ENCODE data around the gene ACP2.

ACP2 gene

DNA sequence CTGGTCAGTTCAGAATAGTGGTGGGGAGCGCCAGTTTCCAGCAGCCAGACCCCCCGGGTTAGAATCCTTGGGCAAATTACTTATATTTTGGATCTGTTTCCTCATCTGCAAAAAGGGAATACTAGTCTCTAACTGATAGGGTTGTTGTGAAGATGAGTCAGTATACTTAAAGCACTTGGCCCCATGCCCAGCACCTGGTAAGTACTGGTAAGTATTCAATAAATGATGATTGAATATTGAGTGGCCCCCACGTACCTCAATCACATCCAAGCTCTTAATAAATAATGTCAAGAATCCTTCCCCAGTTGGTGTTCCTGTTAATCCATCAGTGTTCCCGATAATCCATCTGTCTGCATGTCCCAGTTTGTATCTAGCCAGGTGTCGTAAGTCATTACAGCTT is 12.1 kb downstream of the ACP2 start:
- no peak overlapping the region for H3K4me3 ChIP-seq (ENCODE audit: low read length)
- H3K36me3 ChIP-seq (ENCODE audit: control insufficient read depth, insufficient read depth, low read length, severe bottlenecking): peaks cover 27% of the 10 kb centered on the region
- no peak overlapping the region for H3K9ac ChIP-seq (ENCODE audit: low read length)
- H3K9me3 ChIP-seq (ENCODE audit: control insufficient read depth, low read length): no peaks in the 10 kb centered on the region
- peak; percentile 16 for DNase-seq (ENCODE audit: low read depth)
- no peaks in the 10 kb centered on the region for H3K27me3 ChIP-seq (replicated peaks; ENCODE audit: control insufficient read depth, insufficient read depth, low read length)
- peaks cover 25% of the 10 kb centered on the region for H3K4me1 ChIP-seq (ENCODE audit: control insufficient read depth, insufficient read depth, low read length)

DNA sequence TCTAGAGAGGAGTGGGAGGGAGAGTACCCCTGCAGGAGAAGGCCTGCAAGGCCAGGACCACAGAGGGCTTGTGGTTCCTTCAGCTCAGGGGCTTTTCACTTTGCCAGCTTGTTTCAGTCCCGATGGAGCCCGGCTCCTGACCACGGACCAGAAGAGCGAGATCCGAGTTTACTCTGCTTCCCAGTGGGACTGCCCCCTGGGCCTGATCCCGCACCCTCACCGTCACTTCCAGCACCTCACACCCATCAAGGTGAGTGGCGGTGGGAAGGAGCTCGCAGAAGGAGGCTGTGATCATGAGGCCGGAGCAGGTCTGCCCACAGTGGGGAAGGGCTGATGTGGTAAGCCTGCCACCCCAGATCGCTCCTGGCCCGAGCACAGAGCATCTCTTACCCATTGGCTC is 13.5 kb downstream of the ACP2 start:
- H3K4me3 ChIP-seq (ENCODE audit: low read length): no peak overlapping the region

DNA sequence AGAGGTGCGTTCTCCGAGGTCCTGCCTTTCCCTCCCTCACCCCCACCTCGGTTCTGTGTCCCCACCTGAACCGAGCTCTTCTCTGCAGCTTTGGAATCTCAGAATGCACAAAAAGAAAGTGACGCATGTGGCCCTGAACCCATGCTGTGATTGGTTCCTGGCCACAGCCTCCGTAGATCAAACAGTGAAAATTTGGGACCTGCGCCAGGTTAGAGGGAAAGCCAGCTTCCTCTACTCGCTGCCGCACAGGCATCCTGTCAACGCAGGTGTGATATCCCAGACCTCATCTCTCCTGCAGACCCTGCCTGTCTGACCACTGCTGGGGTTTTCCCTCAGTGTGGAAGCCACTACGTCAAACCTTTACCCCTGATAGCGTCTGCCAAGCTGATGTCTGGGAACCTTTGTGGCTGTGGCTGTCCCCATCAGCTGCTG is 13.9 kb downstream of the ACP2 start:
- no peak for DNase-seq (ENCODE audit: low read depth)
- peaks cover 28% of the 10 kb centered on the region for H3K36me3 ChIP-seq (ENCODE audit: control insufficient read depth, insufficient read depth, low read length, severe bottlenecking)
- peak overlapping the region; percentile 58 for H3K9ac ChIP-seq (ENCODE audit: low read length)
- H3K27me3 ChIP-seq (replicated peaks; ENCODE audit: control insufficient read depth, insufficient read depth, low read length): no peaks in the 10 kb centered on the region
- H3K4me1 ChIP-seq (ENCODE audit: control insufficient read depth, insufficient read depth, low read length): peaks cover 24% of the 10 kb centered on the region
- H3K9me3 ChIP-seq (ENCODE audit: control insufficient read depth, low read length): no peaks in the 10 kb centered on the region
- peak overlapping the region; percentile 25 for H3K4me3 ChIP-seq (ENCODE audit: low read length)

More for the DNA sequence above, 13.5 kb downstream of the ACP2 start:
- H3K9me3 ChIP-seq (ENCODE audit: control insufficient read depth, low read length): no peaks in the 10 kb centered on the region
- H3K9ac ChIP-seq (ENCODE audit: low read length): no peak overlapping the region
- DNase-seq (ENCODE audit: low read depth): no peak
- H3K27me3 ChIP-seq (replicated peaks; ENCODE audit: control insufficient read depth, insufficient read depth, low read length): no peaks in the 10 kb centered on the region
- peaks cover 28% of the 10 kb centered on the region for H3K36me3 ChIP-seq (ENCODE audit: control insufficient read depth, insufficient read depth, low read length, severe bottlenecking)
- peaks cover 24% of the 10 kb centered on the region for H3K4me1 ChIP-seq (ENCODE audit: control insufficient read depth, insufficient read depth, low read length)

DNA sequence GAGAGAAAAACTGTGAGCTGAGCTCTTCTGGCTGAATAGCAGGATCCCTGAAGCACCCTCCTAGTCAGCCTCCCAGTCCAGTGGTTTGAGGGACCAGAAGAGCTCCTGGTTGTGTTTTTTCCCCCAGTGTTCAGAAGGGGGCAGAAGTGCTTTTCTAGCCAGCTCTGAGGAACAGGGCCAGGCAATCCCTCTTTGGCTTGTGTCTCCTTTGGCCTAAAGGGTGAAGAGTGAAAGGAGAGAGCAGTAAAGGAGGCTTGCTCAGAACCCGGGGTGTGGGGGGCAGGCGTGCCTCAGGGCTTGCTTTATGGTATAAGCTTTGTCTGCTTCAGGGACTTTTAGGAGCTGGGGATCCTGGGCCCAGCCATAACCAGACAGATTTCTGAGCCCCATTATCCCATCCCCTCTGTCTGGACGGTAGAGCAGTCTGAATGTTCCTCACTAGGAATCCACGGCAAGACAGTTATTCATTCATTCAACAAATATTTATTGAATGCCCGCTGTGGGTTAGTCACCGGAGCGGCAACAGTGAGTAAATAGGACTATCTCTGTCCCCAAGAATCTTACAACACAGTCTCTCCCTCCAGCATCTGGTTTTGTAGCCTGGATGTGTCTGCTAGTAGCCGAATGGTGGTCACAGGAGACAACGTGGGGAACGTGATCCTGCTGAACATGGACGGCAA is 14.5 kb downstream of the ACP2 start:
- peak overlapping the region; percentile 25 for H3K4me3 ChIP-seq (ENCODE audit: low read length)
- peaks cover 26% of the 10 kb centered on the region for H3K36me3 ChIP-seq (ENCODE audit: control insufficient read depth, insufficient read depth, low read length, severe bottlenecking)
- DNase-seq (ENCODE audit: low read depth): peak; percentile 50
- H3K9me3 ChIP-seq (ENCODE audit: control insufficient read depth, low read length): no peaks in the 10 kb centered on the region
- peaks cover 24% of the 10 kb centered on the region for H3K4me1 ChIP-seq (ENCODE audit: control insufficient read depth, insufficient read depth, low read length)
- no peaks in the 10 kb centered on the region for H3K27me3 ChIP-seq (replicated peaks; ENCODE audit: control insufficient read depth, insufficient read depth, low read length)
- peak overlapping the region; percentile 58 for H3K9ac ChIP-seq (ENCODE audit: low read length)

DNA sequence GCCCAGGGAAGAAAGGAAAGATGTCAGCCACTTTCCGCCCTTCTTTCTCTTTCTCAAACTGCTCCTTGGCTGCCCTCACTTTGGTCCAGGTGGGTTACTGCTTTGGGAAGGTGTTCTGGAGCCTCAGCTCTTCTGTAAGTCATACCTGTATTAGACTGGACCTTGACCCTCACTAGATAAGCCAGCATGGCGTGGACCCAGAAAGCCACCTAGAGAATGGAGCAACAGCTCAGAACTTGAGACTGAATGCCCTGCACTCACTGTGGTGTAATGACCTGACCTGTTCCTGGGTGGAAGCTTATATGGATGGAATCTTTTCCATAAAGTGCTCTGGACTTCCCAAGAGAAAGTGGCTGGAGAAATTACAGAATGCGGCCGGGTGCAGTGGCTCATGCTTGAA is 15.6 kb downstream of the ACP2 start:
- no peaks in the 10 kb centered on the region for H3K9me3 ChIP-seq (ENCODE audit: control insufficient read depth, low read length)

DNA sequence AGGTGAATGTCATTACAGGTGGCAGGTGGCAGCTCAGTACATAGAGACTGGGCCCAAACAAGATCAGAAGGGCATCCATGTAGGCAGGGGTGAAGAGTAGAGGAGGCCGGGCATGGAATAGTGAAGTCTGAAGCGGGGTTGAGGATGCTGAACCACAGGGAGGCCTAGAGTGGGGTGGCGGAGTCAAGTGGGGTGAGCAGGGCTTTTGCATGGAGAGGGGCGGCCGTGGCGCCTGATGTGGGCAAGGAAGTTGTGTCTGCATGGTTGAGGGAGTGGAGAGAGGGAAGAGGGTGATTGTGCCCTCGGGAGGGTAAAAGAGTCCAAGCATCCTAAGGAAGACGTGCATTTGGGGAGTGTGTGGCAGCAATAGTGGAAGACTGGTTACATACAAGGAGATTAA is 19.5 kb downstream of the ACP2 start:
- H3K27me3 ChIP-seq (replicated peaks; ENCODE audit: control insufficient read depth, insufficient read depth, low read length): no peaks in the 10 kb centered on the region
- no peak overlapping the region for H3K4me3 ChIP-seq (ENCODE audit: low read length)
- peaks cover 26% of the 10 kb centered on the region for H3K36me3 ChIP-seq (ENCODE audit: control insufficient read depth, insufficient read depth, low read length, severe bottlenecking)
- no peaks in the 10 kb centered on the region for H3K9me3 ChIP-seq (ENCODE audit: control insufficient read depth, low read length)
- H3K4me1 ChIP-seq (ENCODE audit: control insufficient read depth, insufficient read depth, low read length): peaks cover 7% of the 10 kb centered on the region
- no peak for DNase-seq (ENCODE audit: low read depth)
- no peak overlapping the region for H3K9ac ChIP-seq (ENCODE audit: low read length)

More for the DNA sequence above, 15.6 kb downstream of the ACP2 start:
- Histone ChIP-seq H3K27me3 (replicated peaks; ENCODE audit: control insufficient read depth, insufficient read depth, low read length) (no peaks in the 10 kb centered on the region), H3K4me3 (ENCODE audit: low read length) (no peak overlapping the region), H3K9ac (ENCODE audit: low read length) (no peak overlapping the region), H3K4me1 (ENCODE audit: control insufficient read depth, insufficient read depth, low read length) (peaks cover 22% of the 10 kb centered on the region), H3K36me3 (ENCODE audit: control insufficient read depth, insufficient read depth, low read length, severe bottlenecking) (peaks cover 23% of the 10 kb centered on the region)
- DNase-seq (ENCODE audit: low read depth): no peak

DNA sequence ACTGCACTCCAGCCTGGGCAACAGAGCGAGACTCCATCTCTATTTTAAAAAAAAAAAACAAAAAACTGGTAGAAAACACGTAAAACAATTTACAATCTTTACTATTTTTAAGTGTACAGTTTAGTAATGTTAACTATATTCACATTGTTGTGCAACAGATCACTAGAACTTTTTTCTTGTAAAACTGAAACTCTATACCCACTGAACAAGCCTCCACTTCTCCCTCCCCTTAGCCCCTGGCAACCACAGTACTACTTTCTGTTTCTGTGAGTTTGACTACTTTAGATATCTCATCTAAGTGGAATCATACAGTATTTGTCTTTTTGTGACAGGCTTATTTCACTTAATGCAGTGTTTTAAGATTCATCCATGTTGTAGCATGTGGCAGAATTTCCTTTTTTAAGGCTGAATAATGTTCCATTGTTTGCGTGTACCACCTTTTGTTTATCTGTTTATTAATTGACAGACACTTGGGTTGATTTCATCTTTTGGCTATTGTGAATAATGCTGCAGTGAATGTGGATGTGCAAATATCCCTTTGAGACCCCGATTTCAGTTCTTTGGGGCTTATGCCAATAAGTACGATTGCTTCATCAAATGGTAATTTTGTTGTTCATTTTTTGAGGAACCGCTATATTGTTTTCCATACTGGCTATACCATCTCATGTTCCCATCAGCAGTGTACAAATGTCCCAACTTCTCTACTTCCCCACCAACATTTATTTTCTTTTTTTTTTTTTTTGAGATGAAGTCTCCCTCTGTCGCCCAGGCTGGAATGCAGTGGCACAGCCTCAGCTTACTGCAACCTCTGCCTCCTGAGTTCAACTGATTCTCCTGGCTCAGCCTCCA is 22.8 kb downstream of the ACP2 start:
- no peak overlapping the region for H3K4me3 ChIP-seq (ENCODE audit: low read length)
- no peaks in the 10 kb centered on the region for H3K9me3 ChIP-seq (ENCODE audit: control insufficient read depth, low read length)
- H3K36me3 ChIP-seq (ENCODE audit: control insufficient read depth, insufficient read depth, low read length, severe bottlenecking): peaks cover 33% of the 10 kb centered on the region
- DNase-seq (ENCODE audit: low read depth): peak; percentile 86
- H3K4me1 ChIP-seq (ENCODE audit: control insufficient read depth, insufficient read depth, low read length): peaks cover 2% of the 10 kb centered on the region
- H3K27me3 ChIP-seq (replicated peaks; ENCODE audit: control insufficient read depth, insufficient read depth, low read length): no peaks in the 10 kb centered on the region
- no peak overlapping the region for H3K9ac ChIP-seq (ENCODE audit: low read length)

DNA sequence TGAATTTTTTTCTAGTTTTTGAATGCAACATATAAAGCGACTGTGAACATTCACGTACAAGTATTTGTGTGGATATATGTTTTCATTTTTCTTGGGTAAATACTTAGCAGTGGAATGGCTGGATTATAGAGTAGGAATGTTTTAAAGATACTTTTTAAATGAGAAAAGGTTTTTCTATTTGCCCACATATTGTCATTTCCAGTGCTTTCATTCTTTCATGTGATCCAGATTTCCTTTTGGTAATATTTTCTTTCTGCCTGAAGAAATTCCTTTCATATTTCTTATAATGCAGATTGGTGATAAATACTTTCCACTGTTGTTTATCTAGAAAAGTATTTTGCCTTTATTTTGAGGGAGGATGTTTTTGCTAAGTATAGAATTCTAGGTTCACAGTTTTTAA is 25.9 kb downstream of the ACP2 start:
- Histone ChIP-seq H3K9ac (ENCODE audit: low read length) (peak overlapping the region; percentile 21), H3K4me3 (ENCODE audit: low read length) (no peak overlapping the region), H3K9me3 (ENCODE audit: control insufficient read depth, low read length) (no peaks in the 10 kb centered on the region), H3K36me3 (ENCODE audit: control insufficient read depth, insufficient read depth, low read length, severe bottlenecking) (peaks cover 16% of the 10 kb centered on the region), H3K4me1 (ENCODE audit: control insufficient read depth, insufficient read depth, low read length) (peaks cover 14% of the 10 kb centered on the region), H3K27me3 (replicated peaks; ENCODE audit: control insufficient read depth, insufficient read depth, low read length) (no peaks in the 10 kb centered on the region)
- DNase-seq (ENCODE audit: low read depth): peak; percentile 42

DNA sequence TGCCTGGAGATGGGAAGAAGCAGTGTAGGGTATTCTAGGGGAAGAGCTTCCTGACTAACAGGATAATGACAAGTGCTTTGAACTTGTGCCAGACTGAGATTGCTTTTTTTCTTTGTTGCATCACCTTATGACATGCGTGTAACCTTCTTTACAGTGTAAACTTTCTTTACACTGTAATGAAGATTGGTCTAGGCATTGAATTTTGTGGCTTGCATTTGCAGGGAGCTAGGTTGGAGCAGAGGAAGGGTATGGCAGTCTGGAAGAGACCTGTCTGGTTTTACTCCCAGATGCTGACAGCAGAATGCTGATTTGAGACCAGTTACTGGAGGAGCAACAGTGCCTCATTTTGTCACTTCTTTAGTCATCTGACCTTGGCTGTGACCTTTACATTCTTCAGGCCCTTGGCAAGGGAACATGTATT is 28.2 kb downstream of the ACP2 start:
- DNase-seq (ENCODE audit: low read depth): peak; percentile 67
- Histone ChIP-seq H3K4me3 (ENCODE audit: low read length) (no peak overlapping the region), H3K9me3 (ENCODE audit: control insufficient read depth, low read length) (no peaks in the 10 kb centered on the region), H3K36me3 (ENCODE audit: control insufficient read depth, insufficient read depth, low read length, severe bottlenecking) (peaks cover 13% of the 10 kb centered on the region), H3K27me3 (replicated peaks; ENCODE audit: control insufficient read depth, insufficient read depth, low read length) (no peaks in the 10 kb centered on the region), H3K9ac (ENCODE audit: low read length) (no peak overlapping the region), H3K4me1 (ENCODE audit: control insufficient read depth, insufficient read depth, low read length) (peaks cover 30% of the 10 kb centered on the region)

DNA sequence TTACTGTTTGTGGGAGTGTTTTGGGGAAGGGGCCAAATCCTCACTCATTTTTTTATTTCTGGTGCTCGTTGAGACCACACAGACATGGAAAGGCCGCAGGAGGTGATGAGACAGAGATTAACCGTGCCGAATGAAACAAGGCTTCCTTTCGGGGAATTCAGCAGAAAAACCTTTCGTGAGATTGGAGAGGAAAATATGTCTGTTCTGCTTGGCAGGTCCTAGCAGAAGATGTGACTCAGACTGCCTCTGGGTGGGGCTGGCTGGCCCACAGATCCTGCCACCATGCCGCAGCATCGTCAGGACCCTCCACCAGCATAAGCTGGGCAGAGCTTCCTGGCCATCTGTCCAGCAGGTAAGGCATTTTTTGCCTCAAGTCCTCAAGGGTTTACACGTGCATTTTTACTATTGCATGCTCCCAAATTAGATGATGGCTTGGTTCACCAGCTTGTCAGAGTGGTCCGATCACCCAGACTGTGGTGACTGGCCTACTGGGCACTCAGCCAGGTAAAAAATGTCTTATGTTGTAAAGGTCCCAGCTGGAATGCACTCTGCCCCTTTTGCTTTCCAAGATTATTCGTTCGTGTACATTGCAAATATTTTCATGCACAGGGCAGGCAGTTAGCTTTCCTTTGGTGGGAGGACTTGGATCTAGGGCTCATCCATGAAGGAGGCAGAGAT is 32.4 kb downstream of the ACP2 start:
- DNase-seq (ENCODE audit: low read depth): peak; percentile 91

DNA sequence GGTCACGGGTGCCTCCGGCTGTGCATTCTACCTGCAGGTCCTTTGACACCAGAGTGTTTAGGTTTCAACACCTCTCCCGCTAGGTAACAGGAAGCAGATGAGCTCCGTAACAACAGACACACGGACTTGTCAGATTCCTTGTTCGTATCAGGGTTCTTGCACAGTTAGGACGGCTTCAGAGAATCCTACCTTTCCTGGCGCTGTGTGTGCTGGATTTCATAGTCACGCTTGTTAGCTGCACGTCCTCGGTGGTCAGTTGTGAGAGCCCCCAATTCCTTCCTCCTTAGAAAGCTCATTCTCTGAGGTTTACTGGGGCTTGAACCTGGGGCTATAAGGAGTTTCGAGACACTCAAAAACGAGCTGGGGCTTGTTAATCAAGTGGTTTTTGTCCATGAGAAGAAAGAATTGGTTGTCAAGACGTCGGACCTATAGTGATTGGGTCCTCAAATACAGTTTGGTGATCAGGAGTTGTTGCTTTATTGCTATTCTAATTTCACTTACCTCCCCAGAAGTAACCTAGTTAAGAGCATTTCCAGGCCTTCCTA is 33.2 kb downstream of the ACP2 start:
- peak overlapping the region; percentile 89 for H3K4me3 ChIP-seq (ENCODE audit: low read length)
- peaks cover 31% of the 10 kb centered on the region for H3K4me1 ChIP-seq (ENCODE audit: control insufficient read depth, insufficient read depth, low read length)
- peaks cover 5% of the 10 kb centered on the region for H3K36me3 ChIP-seq (ENCODE audit: control insufficient read depth, insufficient read depth, low read length, severe bottlenecking)
- H3K9me3 ChIP-seq (ENCODE audit: control insufficient read depth, low read length): no peaks in the 10 kb centered on the region
- H3K27me3 ChIP-seq (replicated peaks; ENCODE audit: control insufficient read depth, insufficient read depth, low read length): no peaks in the 10 kb centered on the region
- H3K9ac ChIP-seq (ENCODE audit: low read length): peak overlapping the region; percentile 94
- DNase-seq (ENCODE audit: low read depth): no peak

More for the DNA sequence above, 32.4 kb downstream of the ACP2 start:
- H3K9me3 ChIP-seq (ENCODE audit: control insufficient read depth, low read length): no peaks in the 10 kb centered on the region
- H3K4me1 ChIP-seq (ENCODE audit: control insufficient read depth, insufficient read depth, low read length): peaks cover 36% of the 10 kb centered on the region
- no peaks in the 10 kb centered on the region for H3K27me3 ChIP-seq (replicated peaks; ENCODE audit: control insufficient read depth, insufficient read depth, low read length)
- peak overlapping the region; percentile 89 for H3K4me3 ChIP-seq (ENCODE audit: low read length)
- peaks cover 5% of the 10 kb centered on the region for H3K36me3 ChIP-seq (ENCODE audit: control insufficient read depth, insufficient read depth, low read length, severe bottlenecking)
- H3K9ac ChIP-seq (ENCODE audit: low read length): peak overlapping the region; percentile 94

Measured in adipocyte (in vitro differentiated cells).